Measurements from ENCODE around the gene OBSL1. TPM values are rescaled to one million over a fixed set of nuclear protein-coding genes. Genes with fewer than 3 reads are reported as not detected.

The OBSL1 gene
- polyA plus RNA-seq, 3 donors from 2014 or later: 0.53 TPM; not detected in 2

- Mint-ChIP-seq H3K36me3 (peaks cover 21 to 41% (median 36%) of the 10 kb centered on the region in 3 donors), H3K27me3 (ENCODE audit: low read depth in 3 of 3) (peaks cover 0 to 3% (median 0%) of the 10 kb centered on the region in 3 donors), H3K4me3 (no peak overlapping the region), H3K9me3 (no peaks in the 10 kb centered on the region), H3K4me1 (peaks cover 11 to 12% of the 10 kb centered on the region in 2 donors), H3K27ac (peak overlapping the region in 1 of 6 donors; percentile 7)
- DNase-seq: no peak
These were observed 37.9 kb upstream of the OBSL1 start for GRCh38 chr2:219609149-219609750.

DNA sequence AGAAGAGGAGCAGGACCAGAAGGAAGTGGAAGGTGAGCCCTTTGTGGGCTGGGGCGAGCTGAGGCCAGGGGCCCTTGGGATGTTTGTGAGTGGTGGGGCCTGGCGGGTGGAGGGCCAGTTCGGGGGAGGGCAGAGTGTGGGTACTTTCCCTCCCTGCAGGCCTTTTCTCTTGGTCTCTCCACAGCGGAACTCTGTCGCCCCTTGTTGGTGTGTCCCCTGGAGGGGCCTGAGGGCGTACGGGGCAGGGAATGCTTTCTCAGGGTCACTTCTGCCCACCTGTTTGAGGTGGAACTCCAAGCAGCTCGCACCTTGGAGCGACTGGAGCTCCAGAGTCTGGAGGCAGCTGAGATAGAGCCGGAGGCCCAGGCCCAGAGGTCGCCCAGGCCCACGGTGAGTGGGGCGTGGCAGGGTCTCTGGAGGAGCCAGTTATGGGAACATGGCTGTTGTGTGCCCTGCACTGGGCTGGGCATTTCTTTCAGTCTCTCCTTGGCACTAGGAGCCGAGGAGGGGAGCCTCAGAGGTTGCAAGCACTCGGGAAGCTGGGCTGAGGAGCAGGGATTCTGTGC is 37.1 kb upstream of the OBSL1 start:
- no peaks in the 10 kb centered on the region for H3K9me3 Mint-ChIP-seq
- H3K36me3 Mint-ChIP-seq: peaks cover 28 to 48% (median 41%) of the 10 kb centered on the region in 3 donors
- no peak overlapping the region for H3K27ac Mint-ChIP-seq
- H3K4me1 Mint-ChIP-seq: peaks cover 11 to 12% of the 10 kb centered on the region in 2 donors
- peaks cover 0 to 5% (median 0%) of the 10 kb centered on the region in 3 donors for H3K27me3 Mint-ChIP-seq (ENCODE audit: low read depth in 3 of 3)
- no peak overlapping the region for H3K4me3 Mint-ChIP-seq
- DNase-seq: no peak

- Mint-ChIP-seq H3K4me3 (no peak overlapping the region), H3K9me3 (no peaks in the 10 kb centered on the region), H3K36me3 (peaks cover 28 to 52% (median 41%) of the 10 kb centered on the region in 3 donors), H3K27me3 (ENCODE audit: low read depth in 3 of 3) (peaks cover 0 to 5% (median 0%) of the 10 kb centered on the region in 3 donors), H3K27ac (no peak overlapping the region), H3K4me1 (peaks cover 10 to 11% of the 10 kb centered on the region in 2 donors)
- DNase-seq: no peak
These were observed 36.6 kb upstream of the OBSL1 start for GRCh38 chr2:219607931-219608330.

DNA sequence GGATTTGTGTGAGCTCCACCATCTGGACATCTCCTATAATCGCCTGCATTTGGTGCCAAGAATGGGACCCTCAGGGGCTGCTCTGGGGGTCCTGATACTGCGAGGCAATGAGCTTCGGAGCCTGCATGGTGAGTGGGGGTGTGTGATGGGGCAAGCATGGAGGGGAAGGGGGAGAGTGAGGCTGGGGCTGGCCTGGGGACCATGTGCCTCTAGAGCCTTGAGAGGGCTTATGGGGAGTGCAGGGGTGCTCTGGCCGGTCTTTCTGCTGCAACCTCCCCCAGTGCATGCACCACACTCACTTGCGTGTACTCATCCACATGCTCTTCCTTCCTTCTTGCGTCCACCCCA is 34.2 kb upstream of the OBSL1 start:
- peaks cover 0 to 3% of the 10 kb centered on the region in 2 donors for H3K4me1 Mint-ChIP-seq
- DNase-seq: no peak
- H3K27me3 Mint-ChIP-seq (ENCODE audit: low read depth in 3 of 3): peaks cover 0 to 5% (median 0%) of the 10 kb centered on the region in 3 donors
- H3K9me3 Mint-ChIP-seq: no peaks in the 10 kb centered on the region
- no peak overlapping the region for H3K27ac Mint-ChIP-seq
- peaks cover 19 to 51% (median 36%) of the 10 kb centered on the region in 3 donors for H3K36me3 Mint-ChIP-seq
- no peak overlapping the region for H3K4me3 Mint-ChIP-seq

- H3K36me3 Mint-ChIP-seq: peaks cover 16 to 40% (median 27%) of the 10 kb centered on the region in 3 donors
- H3K9me3 Mint-ChIP-seq: no peaks in the 10 kb centered on the region
- H3K27me3 Mint-ChIP-seq (ENCODE audit: low read depth in 3 of 3): peaks cover 0 to 5% (median 0%) of the 10 kb centered on the region in 3 donors
- H3K27ac Mint-ChIP-seq: no peak overlapping the region
- H3K4me1 Mint-ChIP-seq: peaks cover 7 to 13% of the 10 kb centered on the region in 2 donors
- H3K4me3 Mint-ChIP-seq: no peak overlapping the region
- no peak for DNase-seq
These were observed 32.4 kb upstream of the OBSL1 start for GRCh38 chr2:219603771-219604170.

DNA sequence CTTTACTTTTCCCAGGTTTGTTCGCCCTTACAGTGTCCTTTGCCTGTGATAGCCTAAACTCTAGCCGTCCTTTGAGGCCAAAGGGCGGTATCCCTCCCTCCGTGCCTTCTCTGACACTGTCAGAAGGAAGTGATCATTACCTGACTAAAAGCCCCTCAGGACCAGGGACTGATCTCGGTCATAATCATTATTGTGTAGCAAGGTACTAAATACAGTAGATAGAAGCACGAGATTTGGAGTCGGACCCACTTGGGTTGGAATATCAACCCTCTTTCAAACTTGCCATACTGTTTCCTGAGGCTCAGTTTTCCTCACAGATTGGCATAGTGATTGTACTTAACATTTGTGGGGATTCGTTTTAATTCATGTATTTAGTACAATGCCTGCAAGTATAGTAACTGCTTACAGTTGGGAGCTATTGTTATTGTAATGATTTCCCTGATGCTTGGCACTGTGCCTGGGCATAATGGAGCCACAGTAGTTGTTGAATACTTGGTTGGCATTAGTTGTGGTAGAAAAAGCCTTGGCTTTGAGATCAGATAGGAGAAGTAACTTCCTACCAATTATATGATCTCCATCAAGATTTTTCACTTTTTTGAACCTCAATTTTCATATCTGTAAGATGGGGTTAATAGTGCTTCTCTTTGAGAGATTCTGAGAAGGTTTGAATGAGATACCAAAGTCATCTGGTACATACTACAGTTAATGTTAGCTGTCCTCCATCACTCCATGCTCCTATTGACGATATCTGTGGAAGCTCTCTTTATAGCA is 27.2 kb upstream of the OBSL1 start:
- H3K27ac Mint-ChIP-seq: peak overlapping the region; percentile 90 to 98 (median 96)
- H3K27me3 Mint-ChIP-seq (ENCODE audit: low read depth in 3 of 3): peaks cover 7 to 15% (median 10%) of the 10 kb centered on the region in 3 donors
- DNase-seq: no peak
- peaks cover 5 to 20% (median 10%) of the 10 kb centered on the region in 3 donors for H3K36me3 Mint-ChIP-seq
- peak overlapping the region; percentile 89 to 98 (median 97) for H3K4me3 Mint-ChIP-seq
- no peaks in the 10 kb centered on the region for H3K9me3 Mint-ChIP-seq
- peaks cover 24 to 33% of the 10 kb centered on the region in 2 donors for H3K4me1 Mint-ChIP-seq

- peaks cover 7 to 16% (median 14%) of the 10 kb centered on the region in 3 donors for H3K27me3 Mint-ChIP-seq (ENCODE audit: low read depth in 3 of 3)
- DNase-seq: peak; percentile 91 to 92 (median 92)
- H3K4me3 Mint-ChIP-seq: peak within 1 kb of the TSS; percentile 89 to 98 (median 97)
- no peaks in the 10 kb centered on the region for H3K9me3 Mint-ChIP-seq
- peaks cover 5 to 17% (median 10%) of the 10 kb centered on the region in 3 donors for H3K36me3 Mint-ChIP-seq
- H3K27ac Mint-ChIP-seq: peak within 1 kb of the TSS; percentile 90 to 98 (median 96)
- peaks cover 24 to 33% of the 10 kb centered on the region in 2 donors for H3K4me1 Mint-ChIP-seq
These were observed 26.4 kb upstream of the OBSL1 start, which contains the start of gene STK11IP for GRCh38 chr2:219597552-219598307. TSS of gene STK11IP (plus strand) at chr2:219597857. CDS start at chr2:219598120, 263 bp downstream.

GRCh38 chr2:219596954-219597551 is 25.7 kb upstream of the OBSL1 start:
- peak overlapping the region; percentile 89 to 98 (median 97) for H3K4me3 Mint-ChIP-seq
- H3K27me3 Mint-ChIP-seq (ENCODE audit: low read depth in 3 of 3): peaks cover 7 to 16% (median 14%) of the 10 kb centered on the region in 3 donors
- DNase-seq: no peak
- peaks cover 24 to 33% of the 10 kb centered on the region in 2 donors for H3K4me1 Mint-ChIP-seq
- no peaks in the 10 kb centered on the region for H3K9me3 Mint-ChIP-seq
- peaks cover 5 to 15% (median 8%) of the 10 kb centered on the region in 3 donors for H3K36me3 Mint-ChIP-seq
- peak overlapping the region; percentile 90 to 98 (median 96) for H3K27ac Mint-ChIP-seq

GRCh38 chr2:219595256-219595655 is 23.9 kb upstream of the OBSL1 start:
- Mint-ChIP-seq H3K36me3 (peaks cover 0 to 3% (median 0%) of the 10 kb centered on the region in 3 donors), H3K9me3 (no peaks in the 10 kb centered on the region), H3K4me1 (peaks cover 24 to 28% of the 10 kb centered on the region in 2 donors), H3K4me3 (peak overlapping the region in 1 of 5 donors; percentile 24), H3K27ac (no peak overlapping the region), H3K27me3 (ENCODE audit: low read depth in 3 of 3) (peaks cover 7 to 19% (median 16%) of the 10 kb centered on the region in 3 donors)
- DNase-seq: no peak

DNA sequence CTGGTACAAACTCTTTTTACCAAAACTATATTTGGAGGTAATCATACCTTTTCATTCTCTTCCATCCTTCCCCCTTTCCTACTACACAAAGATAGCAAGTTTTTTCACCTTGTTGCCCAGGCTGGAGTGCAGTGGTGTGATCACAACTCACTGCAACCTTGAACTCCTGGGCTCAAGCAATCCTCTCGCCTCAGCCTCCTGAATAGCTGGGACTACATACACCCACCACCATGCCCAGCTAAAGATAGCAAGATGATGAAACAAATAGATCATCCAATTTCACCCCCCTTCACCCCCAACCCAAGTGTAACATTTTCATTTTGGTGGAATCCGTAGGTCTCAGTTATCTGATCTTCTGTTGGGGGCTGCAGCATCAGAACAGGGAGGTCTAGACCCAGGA is 21.8 kb upstream of the OBSL1 start:
- H3K9me3 Mint-ChIP-seq: no peaks in the 10 kb centered on the region
- H3K4me1 Mint-ChIP-seq: peaks cover 12 to 14% of the 10 kb centered on the region in 2 donors
- peaks cover 6 to 20% (median 13%) of the 10 kb centered on the region in 3 donors for H3K27me3 Mint-ChIP-seq (ENCODE audit: low read depth in 3 of 3)
- DNase-seq: no peak
- H3K36me3 Mint-ChIP-seq: peaks cover 0 to 3% (median 0%) of the 10 kb centered on the region in 3 donors
- no peak overlapping the region for H3K4me3 Mint-ChIP-seq
- no peak overlapping the region for H3K27ac Mint-ChIP-seq

DNA sequence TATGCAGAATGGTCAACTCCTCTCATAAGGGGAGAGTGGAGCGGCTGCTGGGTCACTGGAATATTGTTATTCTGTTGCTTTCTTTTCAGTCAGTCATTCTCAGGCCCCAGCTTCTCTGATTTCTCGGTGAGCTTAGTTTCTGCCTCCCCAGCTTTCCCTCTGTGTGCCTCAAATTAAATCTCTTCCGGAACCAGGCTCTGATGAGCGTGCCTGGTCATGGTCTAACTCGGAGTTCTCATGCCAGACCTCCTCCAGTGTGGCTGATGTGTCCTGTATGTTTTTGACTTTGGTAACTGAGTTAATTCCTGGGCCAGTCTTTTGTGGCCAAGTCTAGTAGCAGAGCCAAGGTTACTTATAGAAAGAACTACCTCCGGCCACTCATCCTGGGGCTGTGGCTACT is 21.4 kb upstream of the OBSL1 start:
- Mint-ChIP-seq H3K9me3 (no peaks in the 10 kb centered on the region), H3K36me3 (peaks cover 0 to 3% (median 0%) of the 10 kb centered on the region in 3 donors), H3K4me1 (peaks cover 9 to 10% of the 10 kb centered on the region in 2 donors), H3K27me3 (ENCODE audit: low read depth in 3 of 3) (peaks cover 2 to 15% (median 9%) of the 10 kb centered on the region in 3 donors), H3K27ac (no peak overlapping the region), H3K4me3 (no peak overlapping the region)
- no peak for DNase-seq

GRCh38 chr2:219591091-219591490 is 19.8 kb upstream of the OBSL1 start:
- no peak for DNase-seq
- Mint-ChIP-seq H3K27ac (no peak overlapping the region), H3K4me3 (no peak overlapping the region), H3K36me3 (no peaks in the 10 kb centered on the region), H3K9me3 (no peaks in the 10 kb centered on the region), H3K27me3 (ENCODE audit: low read depth in 3 of 3) (peaks cover 2 to 14% (median 8%) of the 10 kb centered on the region in 3 donors), H3K4me1 (no peaks in the 10 kb centered on the region)

- peaks cover 1 to 13% (median 5%) of the 10 kb centered on the region in 3 donors for H3K27me3 Mint-ChIP-seq (ENCODE audit: low read depth in 3 of 3)
- no peaks in the 10 kb centered on the region for H3K4me1 Mint-ChIP-seq
- H3K27ac Mint-ChIP-seq: no peak overlapping the region
- no peaks in the 10 kb centered on the region for H3K36me3 Mint-ChIP-seq
- no peaks in the 10 kb centered on the region for H3K9me3 Mint-ChIP-seq
- no peak overlapping the region for H3K4me3 Mint-ChIP-seq
- no peak for DNase-seq
These were observed 10.0 kb upstream of the OBSL1 start for GRCh38 chr2:219581346-219581745.
